Adrenal gland (tissue), 12 donors: ENCODE data around the gene MED26. TPM values are rescaled to one million over a fixed set of nuclear protein-coding genes. Genes with fewer than 3 reads are reported as not detected.

ENCODE experiments used
- DNase-seq, 7 donors: peaks; one replicate each; pipeline ENCODE4 v3.0.0-alpha.2; 2019 to 2020
- H3K27ac ChIP-seq, 5 donors: fragments of 200-600 bp; sonication (generic) in 4 of 5; 1 replicate in 3 of 5; 2 replicates in 2 of 5; pipeline versions ENCODE4 v1.5.1 to v1.8.0; 2016 to 2020; ENCODE audit warnings: mild to moderate bottlenecking in 1 of 5
- H3K27me3 ChIP-seq: fragments of 200-600 bp; 2 replicates; pipeline ENCODE4 v1.8.0; 2021
- H3K36me3 ChIP-seq, 2 donors: fragments of 200-600 bp; replicated peaks in 1 of 2; 1 replicate in 1 of 2; 2 replicates in 1 of 2; pipeline versions ENCODE4 v1.5.1 to v1.8.0; 2018 to 2022
- H3K4me1 ChIP-seq, 2 donors: fragments of 200-600 bp; replicated peaks in 1 of 2; 1 replicate in 1 of 2; 2 replicates in 1 of 2; pipeline versions ENCODE4 v1.5.1 to v1.8.0; 2018 to 2021
- H3K4me3 ChIP-seq, 4 donors: fragments of 200-600 bp; sonication (generic) in 3 of 4; one replicate each; pipeline ENCODE4 v1.5.1; 2016 to 2018
- H3K9me3 ChIP-seq, 3 donors: fragments of 200-600 bp; sonication (generic) in 1 of 3; replicated peaks in 1 of 3; 1 replicate in 2 of 3; 2 replicates in 1 of 3; pipeline versions ENCODE4 v1.5.1 to v1.8.0; 2016 to 2021
- POLR2A ChIP-seq, 2 donors: fragments of 450-650 bp; IDR thresholded peaks; one replicate each; pipeline ENCODE4 v1.6.1; 2017; ENCODE audit warnings: antibody characterized with exemption in 2 of 2, mild to moderate bottlenecking in 2 of 2, moderate library complexity in 1 of 2
- WGBS, 4 donors: extraction: QIAGEN DNeasy Blood & Tissue Kit in 2 of 4; methylation state at CpG; one replicate each; pipeline versions ENCODE4 v1.1.5 to v1.1.7; 2013 to 2017; 5-methylcytosine and 5-hydroxymethylcytosine counted together
- intact Hi-C, 2 donors: fragments of 100-400 bp; cut with DNase I; formaldehyde crosslinking; loops; one replicate each; pipeline versions ENCODE4 v1.14.1 to v1.15.0; 2022 to 2023
- polyA plus RNA-seq, 3 donors: library from polyadenylated mRNA; stranded (reverse); fragments of 200-250 nt in 2 of 3; fragments of 350-450 nt in 1 of 3; fragmentation: Illumina TruSeq in 1 of 3; extraction: RNeasy Lipid Tissue Mini Kit (QIAGEN cat#74804) in 1 of 3; gene quantifications; one replicate each; pipeline ENCODE4 v1.2.3, GENCODE V29; 2013 to 2014
- total RNA-seq, 9 donors: library from RNA; depleted of rRNA in 4 of 9; stranded (reverse); fragments of >200 nt in 4 of 9; fragments of 120-200 nt in 1 of 9; fragmentation: NEBNext Ultra II Directional in 1 of 9; extraction: Animal tissue kit (Norgen Biotek cat#: 25700) in 1 of 9; gene quantifications; one replicate each; pipeline versions ENCODE4 v1.1.0 to v1.2.4, GENCODE V29; 2013 to 2023
- TF ChIP-seq, protein P1 (sequence below), 6 experiments: fragments of 450-650 bp in 4 of 6; fragments of 200-600 bp in 2 of 6; sonication (generic) in 1 of 6; IDR thresholded peaks; 1 replicate in 5 of 6; 2 replicates in 1 of 6; pipeline versions ENCODE4 v1.5.1 to v1.8.0; 2016 to 2021; ENCODE audit warnings: antibody characterized with exemption in 6 of 6, mild to moderate bottlenecking in 2 of 6, moderate library complexity in 1 of 6
- donor health status: healthy with polysubstance abuse.
- donor health status: Bipolar disorder and iron deficiency.
- donor health status: DM: yes; HTN: yes; CAD: no.
- donor health status: DM: no; HTN: no; CAD: no.
- donor health status: DM: no; HTN: no; CAD: no.
- donor health status: DM: yes; HTN: yes; CAD: no.

The MED26 gene
- total and polyA plus RNA-seq, 12 donors, result 4.6 to 17.3 (median 9.0) TPM

DNA sequence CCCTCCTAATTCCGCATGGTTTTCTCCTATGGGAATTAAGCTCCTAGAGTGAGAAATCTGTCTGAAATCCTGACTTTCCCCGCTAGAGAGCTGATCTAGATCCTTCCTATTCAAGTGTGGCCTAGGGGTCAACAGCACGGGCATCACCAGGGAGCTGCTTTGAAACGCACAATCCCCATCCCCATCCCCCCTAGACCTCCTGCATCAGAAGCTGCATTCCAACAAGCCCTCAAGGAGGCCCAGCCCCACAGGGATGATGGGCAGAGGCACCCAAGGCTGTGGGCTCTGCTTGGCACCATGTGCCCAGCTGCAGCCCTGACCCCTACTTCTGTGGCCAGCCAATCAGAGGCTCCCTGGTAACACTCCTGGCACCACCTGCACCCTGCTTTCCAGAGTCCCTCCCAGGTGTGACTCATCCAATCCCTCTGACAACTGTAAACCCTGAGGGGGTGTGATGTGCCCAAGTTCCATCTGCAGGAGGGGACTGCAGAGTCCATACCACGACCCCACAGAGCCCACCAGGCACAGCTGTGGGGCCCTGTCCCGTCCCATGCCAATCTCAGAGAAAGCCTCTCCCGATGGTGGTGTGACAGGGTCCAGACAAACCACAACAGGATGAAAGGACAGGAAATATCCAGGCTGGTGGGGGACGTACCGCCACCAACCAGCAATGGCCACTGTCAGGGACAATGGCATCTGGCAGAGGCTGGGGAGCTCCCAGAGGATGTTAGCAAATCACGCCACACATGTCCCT lies 36.0 kb downstream of the MED26 start:
- H3K27me3 ChIP-seq, result no peaks in the 10 kb centered on the region
- intact Hi-C loops, result no loop called here
- no peaks in the 10 kb centered on the region for H3K36me3 ChIP-seq
- TF ChIP-seq POLR2A (IDR thresholded peaks at IDR 0.05), result no peak
- TF ChIP-seq, protein P1, sequence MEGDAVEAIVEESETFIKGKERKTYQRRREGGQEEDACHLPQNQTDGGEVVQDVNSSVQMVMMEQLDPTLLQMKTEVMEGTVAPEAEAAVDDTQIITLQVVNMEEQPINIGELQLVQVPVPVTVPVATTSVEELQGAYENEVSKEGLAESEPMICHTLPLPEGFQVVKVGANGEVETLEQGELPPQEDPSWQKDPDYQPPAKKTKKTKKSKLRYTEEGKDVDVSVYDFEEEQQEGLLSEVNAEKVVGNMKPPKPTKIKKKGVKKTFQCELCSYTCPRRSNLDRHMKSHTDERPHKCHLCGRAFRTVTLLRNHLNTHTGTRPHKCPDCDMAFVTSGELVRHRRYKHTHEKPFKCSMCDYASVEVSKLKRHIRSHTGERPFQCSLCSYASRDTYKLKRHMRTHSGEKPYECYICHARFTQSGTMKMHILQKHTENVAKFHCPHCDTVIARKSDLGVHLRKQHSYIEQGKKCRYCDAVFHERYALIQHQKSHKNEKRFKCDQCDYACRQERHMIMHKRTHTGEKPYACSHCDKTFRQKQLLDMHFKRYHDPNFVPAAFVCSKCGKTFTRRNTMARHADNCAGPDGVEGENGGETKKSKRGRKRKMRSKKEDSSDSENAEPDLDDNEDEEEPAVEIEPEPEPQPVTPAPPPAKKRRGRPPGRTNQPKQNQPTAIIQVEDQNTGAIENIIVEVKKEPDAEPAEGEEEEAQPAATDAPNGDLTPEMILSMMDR (IDR thresholded peaks at IDR 0.05), result no peak
- DNase-seq, result peak; percentile 51 to 74 (median 66)
- peak overlapping the region in 1 of 5 donors; percentile 34 for H3K27ac ChIP-seq
- peaks cover 39 to 70% of the 10 kb centered on the region in 2 donors for H3K4me1 ChIP-seq
- WGBS, 4 donors, result 56 to 80% (median 58%) methylated on average over 1 to 10 of the region's 10 CpGs
- H3K9me3 ChIP-seq, result no peaks in the 10 kb centered on the region
- no peak overlapping the region for H3K4me3 ChIP-seq

DNA sequence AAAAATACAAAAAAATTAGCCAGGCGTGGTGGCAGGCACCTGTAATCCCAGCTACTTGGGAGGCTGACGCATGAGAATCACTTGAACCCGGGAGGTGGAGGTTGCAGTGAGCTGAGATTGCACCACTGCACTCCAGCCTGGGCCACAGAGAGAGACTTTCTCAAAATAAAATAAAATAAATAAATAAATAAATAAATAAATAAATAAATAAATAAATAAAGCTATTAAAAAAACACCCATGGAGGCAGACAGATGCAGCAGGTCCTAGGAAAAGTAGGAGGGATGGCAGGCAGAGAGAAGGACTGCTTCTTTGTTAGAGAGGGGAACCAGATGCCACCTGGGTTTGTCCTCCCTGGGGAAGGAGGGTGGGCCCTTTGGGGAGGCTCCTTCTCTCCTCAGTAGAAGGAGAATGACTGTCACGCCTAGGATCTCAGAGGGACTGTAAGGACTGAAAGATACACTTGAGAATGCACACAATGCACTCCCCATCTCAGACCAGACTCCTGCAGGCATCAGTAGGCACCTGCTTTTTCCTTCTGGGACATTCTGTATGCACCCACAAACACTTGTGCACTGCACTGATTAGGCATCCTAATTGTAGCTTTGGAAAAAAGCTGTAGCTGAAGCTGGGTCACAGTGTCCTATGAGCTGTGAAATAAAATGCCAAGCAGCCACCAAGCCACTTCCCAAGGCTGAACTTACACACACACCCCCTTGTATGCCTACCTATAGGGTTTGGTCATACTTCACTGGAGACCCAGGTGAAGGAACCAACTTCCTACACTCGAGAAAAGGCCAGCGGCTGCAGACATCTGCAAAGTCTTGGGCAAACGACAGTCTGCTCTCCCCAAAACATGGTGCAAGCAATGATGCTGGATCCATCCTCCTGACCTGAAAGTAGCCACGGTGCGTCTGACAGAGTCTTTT lies 36.9 kb downstream of the MED26 start:
- intact Hi-C loops, result no loop called here
- peaks cover 39 to 77% of the 10 kb centered on the region in 2 donors for H3K4me1 ChIP-seq
- H3K9me3 ChIP-seq, result no peaks in the 10 kb centered on the region
- no peaks in the 10 kb centered on the region for H3K27me3 ChIP-seq
- H3K27ac ChIP-seq, result no peak overlapping the region
- H3K4me3 ChIP-seq, result no peak overlapping the region
- DNase-seq, result no peak
- TF ChIP-seq POLR2A (IDR thresholded peaks at IDR 0.05), result no peak
- TF ChIP-seq, protein P1 (IDR thresholded peaks at IDR 0.05), result no peak
- H3K36me3 ChIP-seq, result no peaks in the 10 kb centered on the region
- 83 to 90% (median 90%) methylated on average over 8 to 9 of the region's 9 CpGs for WGBS, 4 donors

DNA sequence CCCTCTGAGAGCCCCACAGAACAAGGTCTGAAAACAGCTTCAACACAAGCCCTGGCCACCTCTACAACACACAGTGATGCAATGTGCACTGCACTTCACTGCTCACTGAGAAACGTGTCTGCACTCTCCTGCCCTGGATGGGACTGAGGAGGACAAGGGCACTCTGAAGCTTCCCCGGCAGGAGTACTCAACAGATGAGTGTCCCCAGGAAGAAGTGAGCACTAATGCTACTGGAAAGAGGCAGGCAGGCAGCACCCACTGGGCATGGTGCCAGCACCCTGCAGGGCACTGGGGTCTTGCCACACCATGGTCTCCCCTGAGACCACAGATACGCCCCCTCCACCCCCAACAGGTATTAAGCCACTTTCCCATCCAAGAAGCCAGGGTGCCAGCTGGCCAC lies 38.1 kb downstream of the MED26 start:
- no peaks in the 10 kb centered on the region for H3K9me3 ChIP-seq
- intact Hi-C loops, result no loop called here
- peak overlapping the region in 2 of 5 donors; percentile 17 to 28 for H3K27ac ChIP-seq
- TF ChIP-seq, protein P1 (IDR thresholded peaks at IDR 0.05), result no peak
- TF ChIP-seq POLR2A (IDR thresholded peaks at IDR 0.05), result no peak
- H3K27me3 ChIP-seq, result no peaks in the 10 kb centered on the region
- H3K4me1 ChIP-seq, result peaks cover 39 to 81% of the 10 kb centered on the region in 2 donors
- H3K36me3 ChIP-seq, result no peaks in the 10 kb centered on the region
- WGBS, 4 donors, result 51 to 60% (median 56%) methylated on average over 1 to 3 of the region's 3 CpGs
- no peak overlapping the region for H3K4me3 ChIP-seq
- no peak for DNase-seq
